ENCODE results near the gene PLEKHG4B.
"Not testable (repeated sequence)": the region's sequence is repeated elsewhere in the genome, so short reads cannot be mapped to it uniquely, and the experiment has no call there.

PLEKHG4B gene

GRCh38 chr5:104106-104505, 12.1 kb downstream of the PLEKHG4B start:
- not testable (repeated sequence) for H3K4me3 ChIP-seq (ENCODE audit: low read length); H3K9me3 ChIP-seq (ENCODE audit: control insufficient read depth, low read length); H3K36me3 ChIP-seq (ENCODE audit: control insufficient read depth, insufficient read depth, low read length, severe bottlenecking); H3K9ac ChIP-seq (ENCODE audit: low read length); DNase-seq (ENCODE audit: low read depth); H3K4me1 ChIP-seq (ENCODE audit: control insufficient read depth, insufficient read depth, low read length)
- peaks cover 61% of the 10 kb centered on the region for H3K27me3 ChIP-seq (replicated peaks; ENCODE audit: control insufficient read depth, insufficient read depth, low read length)

- DNase-seq (ENCODE audit: low read depth): no peak
- Histone ChIP-seq H3K36me3 (ENCODE audit: control insufficient read depth, insufficient read depth, low read length, severe bottlenecking) (no peaks in the 10 kb centered on the region), H3K27me3 (replicated peaks; ENCODE audit: control insufficient read depth, insufficient read depth, low read length) (peaks cover 54% of the 10 kb centered on the region), H3K4me1 (ENCODE audit: control insufficient read depth, insufficient read depth, low read length) (no peaks in the 10 kb centered on the region), H3K4me3 (ENCODE audit: low read length) (no peak overlapping the region), H3K9ac (ENCODE audit: low read length) (no peak overlapping the region), H3K9me3 (ENCODE audit: control insufficient read depth, low read length) (no peaks in the 10 kb centered on the region)
These were observed 12.9 kb downstream of the PLEKHG4B start for GRCh38 chr5:104778-105296.

GRCh38 chr5:105504-106070, 13.6 kb downstream of the PLEKHG4B start:
- Histone ChIP-seq H3K36me3 (ENCODE audit: control insufficient read depth, insufficient read depth, low read length, severe bottlenecking) (no peaks in the 10 kb centered on the region), H3K4me1 (ENCODE audit: control insufficient read depth, insufficient read depth, low read length) (no peaks in the 10 kb centered on the region), H3K9ac (ENCODE audit: low read length) (no peak overlapping the region), H3K27me3 (replicated peaks; ENCODE audit: control insufficient read depth, insufficient read depth, low read length) (peaks cover 49% of the 10 kb centered on the region), H3K4me3 (ENCODE audit: low read length) (no peak overlapping the region), H3K9me3 (ENCODE audit: control insufficient read depth, low read length) (no peaks in the 10 kb centered on the region)
- no peak for DNase-seq (ENCODE audit: low read depth)

- no peak overlapping the region for H3K9ac ChIP-seq (ENCODE audit: low read length)
- DNase-seq (ENCODE audit: low read depth): no peak
- no peaks in the 10 kb centered on the region for H3K36me3 ChIP-seq (ENCODE audit: control insufficient read depth, insufficient read depth, low read length, severe bottlenecking)
- no peaks in the 10 kb centered on the region for H3K9me3 ChIP-seq (ENCODE audit: control insufficient read depth, low read length)
- peaks cover 54% of the 10 kb centered on the region for H3K27me3 ChIP-seq (replicated peaks; ENCODE audit: control insufficient read depth, insufficient read depth, low read length)
- H3K4me3 ChIP-seq (ENCODE audit: low read length): no peak overlapping the region
- H3K4me1 ChIP-seq (ENCODE audit: control insufficient read depth, insufficient read depth, low read length): no peaks in the 10 kb centered on the region
These were observed 14.6 kb downstream of the PLEKHG4B start for GRCh38 chr5:106587-106986.

GRCh38 chr5:107526-107925, 15.6 kb downstream of the PLEKHG4B start:
- no peaks in the 10 kb centered on the region for H3K36me3 ChIP-seq (ENCODE audit: control insufficient read depth, insufficient read depth, low read length, severe bottlenecking)
- no peak overlapping the region for H3K9ac ChIP-seq (ENCODE audit: low read length)
- H3K9me3 ChIP-seq (ENCODE audit: control insufficient read depth, low read length): no peaks in the 10 kb centered on the region
- no peak for DNase-seq (ENCODE audit: low read depth)
- no peak overlapping the region for H3K4me3 ChIP-seq (ENCODE audit: low read length)
- no peaks in the 10 kb centered on the region for H3K4me1 ChIP-seq (ENCODE audit: control insufficient read depth, insufficient read depth, low read length)
- H3K27me3 ChIP-seq (replicated peaks; ENCODE audit: control insufficient read depth, insufficient read depth, low read length): peaks cover 49% of the 10 kb centered on the region

GRCh38 chr5:109826-110225, 17.9 kb downstream of the PLEKHG4B start:
- no peak for DNase-seq (ENCODE audit: low read depth)
- no peak overlapping the region for H3K9ac ChIP-seq (ENCODE audit: low read length)
- H3K36me3 ChIP-seq (ENCODE audit: control insufficient read depth, insufficient read depth, low read length, severe bottlenecking): no peaks in the 10 kb centered on the region
- no peak overlapping the region for H3K4me3 ChIP-seq (ENCODE audit: low read length)
- no peaks in the 10 kb centered on the region for H3K9me3 ChIP-seq (ENCODE audit: control insufficient read depth, low read length)
- H3K4me1 ChIP-seq (ENCODE audit: control insufficient read depth, insufficient read depth, low read length): no peaks in the 10 kb centered on the region
- H3K27me3 ChIP-seq (replicated peaks; ENCODE audit: control insufficient read depth, insufficient read depth, low read length): peaks cover 41% of the 10 kb centered on the region

- no peaks in the 10 kb centered on the region for H3K36me3 ChIP-seq (ENCODE audit: control insufficient read depth, insufficient read depth, low read length, severe bottlenecking)
- H3K4me3 ChIP-seq (ENCODE audit: low read length): no peak overlapping the region
- H3K4me1 ChIP-seq (ENCODE audit: control insufficient read depth, insufficient read depth, low read length): no peaks in the 10 kb centered on the region
- peaks cover 5% of the 10 kb centered on the region for H3K9me3 ChIP-seq (ENCODE audit: control insufficient read depth, low read length)
- DNase-seq (ENCODE audit: low read depth): no peak
- H3K9ac ChIP-seq (ENCODE audit: low read length): no peak overlapping the region
- H3K27me3 ChIP-seq (replicated peaks; ENCODE audit: control insufficient read depth, insufficient read depth, low read length): peaks cover 36% of the 10 kb centered on the region
These were observed 18.4 kb downstream of the PLEKHG4B start for GRCh38 chr5:110270-110888.

- peaks cover 32% of the 10 kb centered on the region for H3K27me3 ChIP-seq (replicated peaks; ENCODE audit: control insufficient read depth, insufficient read depth, low read length)
- no peak overlapping the region for H3K4me3 ChIP-seq (ENCODE audit: low read length)
- H3K9me3 ChIP-seq (ENCODE audit: control insufficient read depth, low read length): peaks cover 5% of the 10 kb centered on the region
- H3K36me3 ChIP-seq (ENCODE audit: control insufficient read depth, insufficient read depth, low read length, severe bottlenecking): no peaks in the 10 kb centered on the region
- H3K9ac ChIP-seq (ENCODE audit: low read length): no peak overlapping the region
- DNase-seq (ENCODE audit: low read depth): no peak
- no peaks in the 10 kb centered on the region for H3K4me1 ChIP-seq (ENCODE audit: control insufficient read depth, insufficient read depth, low read length)
These were observed 19.2 kb downstream of the PLEKHG4B start for GRCh38 chr5:111171-111570.

GRCh38 chr5:119486-120097, 27.6 kb downstream of the PLEKHG4B start:
- no peak overlapping the region for H3K4me3 ChIP-seq (ENCODE audit: low read length)
- peaks cover 26% of the 10 kb centered on the region for H3K9me3 ChIP-seq (ENCODE audit: control insufficient read depth, low read length)
- H3K9ac ChIP-seq (ENCODE audit: low read length): no peak overlapping the region
- no peak for DNase-seq (ENCODE audit: low read depth)
- H3K36me3 ChIP-seq (ENCODE audit: control insufficient read depth, insufficient read depth, low read length, severe bottlenecking): no peaks in the 10 kb centered on the region
- peaks cover 12% of the 10 kb centered on the region for H3K27me3 ChIP-seq (replicated peaks; ENCODE audit: control insufficient read depth, insufficient read depth, low read length)
- no peaks in the 10 kb centered on the region for H3K4me1 ChIP-seq (ENCODE audit: control insufficient read depth, insufficient read depth, low read length)

GRCh38 chr5:121432-121831, 29.5 kb downstream of the PLEKHG4B start:
- peaks cover 5% of the 10 kb centered on the region for H3K27me3 ChIP-seq (replicated peaks; ENCODE audit: control insufficient read depth, insufficient read depth, low read length)
- no peaks in the 10 kb centered on the region for H3K36me3 ChIP-seq (ENCODE audit: control insufficient read depth, insufficient read depth, low read length, severe bottlenecking)
- H3K9ac ChIP-seq (ENCODE audit: low read length): no peak overlapping the region
- no peak for DNase-seq (ENCODE audit: low read depth)
- H3K4me1 ChIP-seq (ENCODE audit: control insufficient read depth, insufficient read depth, low read length): no peaks in the 10 kb centered on the region
- H3K9me3 ChIP-seq (ENCODE audit: control insufficient read depth, low read length): peaks cover 30% of the 10 kb centered on the region
- H3K4me3 ChIP-seq (ENCODE audit: low read length): no peak overlapping the region

GRCh38 chr5:125815-126214, 33.8 kb downstream of the PLEKHG4B start:
- Histone ChIP-seq H3K9me3 (ENCODE audit: control insufficient read depth, low read length) (peaks cover 21% of the 10 kb centered on the region), H3K4me1 (ENCODE audit: control insufficient read depth, insufficient read depth, low read length) (peaks cover 14% of the 10 kb centered on the region), H3K4me3 (ENCODE audit: low read length) (no peak overlapping the region), H3K9ac (ENCODE audit: low read length) (no peak overlapping the region), H3K27me3 (replicated peaks; ENCODE audit: control insufficient read depth, insufficient read depth, low read length) (no peaks in the 10 kb centered on the region), H3K36me3 (ENCODE audit: control insufficient read depth, insufficient read depth, low read length, severe bottlenecking) (no peaks in the 10 kb centered on the region)
- DNase-seq (ENCODE audit: low read depth): no peak

Measured in adipocyte (in vitro differentiated cells).